ENCODE results near the gene CASZ1. TPM values are rescaled to one million over a fixed set of nuclear protein-coding genes. Genes with fewer than 3 reads are reported as not detected.

CASZ1 gene
- total RNA-seq, 1 donor from 2014 or later = 4.0 TPM

- TF ChIP-seq, protein P1, sequence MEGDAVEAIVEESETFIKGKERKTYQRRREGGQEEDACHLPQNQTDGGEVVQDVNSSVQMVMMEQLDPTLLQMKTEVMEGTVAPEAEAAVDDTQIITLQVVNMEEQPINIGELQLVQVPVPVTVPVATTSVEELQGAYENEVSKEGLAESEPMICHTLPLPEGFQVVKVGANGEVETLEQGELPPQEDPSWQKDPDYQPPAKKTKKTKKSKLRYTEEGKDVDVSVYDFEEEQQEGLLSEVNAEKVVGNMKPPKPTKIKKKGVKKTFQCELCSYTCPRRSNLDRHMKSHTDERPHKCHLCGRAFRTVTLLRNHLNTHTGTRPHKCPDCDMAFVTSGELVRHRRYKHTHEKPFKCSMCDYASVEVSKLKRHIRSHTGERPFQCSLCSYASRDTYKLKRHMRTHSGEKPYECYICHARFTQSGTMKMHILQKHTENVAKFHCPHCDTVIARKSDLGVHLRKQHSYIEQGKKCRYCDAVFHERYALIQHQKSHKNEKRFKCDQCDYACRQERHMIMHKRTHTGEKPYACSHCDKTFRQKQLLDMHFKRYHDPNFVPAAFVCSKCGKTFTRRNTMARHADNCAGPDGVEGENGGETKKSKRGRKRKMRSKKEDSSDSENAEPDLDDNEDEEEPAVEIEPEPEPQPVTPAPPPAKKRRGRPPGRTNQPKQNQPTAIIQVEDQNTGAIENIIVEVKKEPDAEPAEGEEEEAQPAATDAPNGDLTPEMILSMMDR (IDR thresholded peaks at IDR 0.05; ENCODE audit: insufficient read depth, low read depth, low read length) = no peak
- TF ChIP-seq EZH2 (IDR thresholded peaks at IDR 0.05; ENCODE audit: insufficient read depth, low read length) = no peak
- Histone ChIP-seq H3K9me3 (ENCODE audit: insufficient read depth, low read depth, low read length) (no peaks in the 10 kb centered on the region), H3K9ac (ENCODE audit: low read length) (no peak overlapping the region), H3K27ac (ENCODE audit: low read depth, low read length) (no peak overlapping the region), H2AFZ (ENCODE audit: low read depth, low read length) (no peak overlapping the region), H3K79me2 (ENCODE audit: insufficient read depth, low read length) (no peaks in the 10 kb centered on the region), H3K4me2 (ENCODE audit: low read length) (no peak overlapping the region), H3K36me3 (ENCODE audit: insufficient read depth, low read length) (no peaks in the 10 kb centered on the region), H3K27me3 (ENCODE audit: insufficient read depth, low read length) (no peaks in the 10 kb centered on the region), H3K4me1 (ENCODE audit: insufficient read depth, low read length) (no peaks in the 10 kb centered on the region), H3K4me3 (ENCODE audit: insufficient read depth, low read depth, low read length) (no peak overlapping the region), H4K20me1 (ENCODE audit: insufficient read depth, low read length) (no peaks in the 10 kb centered on the region)
- no peak overlapping the region for H3K4me3 Mint-ChIP-seq (ENCODE audit: unreplicated experiment)
- peaks cover 19% of the 10 kb centered on the region for H3K27me3 Mint-ChIP-seq (ENCODE audit: low read depth, unreplicated experiment)
- no peaks in the 10 kb centered on the region for H3K9me3 Mint-ChIP-seq (ENCODE audit: unreplicated experiment)
- DNase-seq (ENCODE audit: low read depth) (no peak), FAIRE-seq (no peak)
- H3K27ac Mint-ChIP-seq (ENCODE audit: unreplicated experiment) = no peak overlapping the region
- H3K4me1 Mint-ChIP-seq (ENCODE audit: low read depth, unreplicated experiment) = peaks cover 4% of the 10 kb centered on the region
- no peaks in the 10 kb centered on the region for H3K36me3 Mint-ChIP-seq (ENCODE audit: low read depth, unreplicated experiment)
These were observed 122.2 kb downstream of the CASZ1 start for GRCh38 chr1:10674222-10674621.

DNA sequence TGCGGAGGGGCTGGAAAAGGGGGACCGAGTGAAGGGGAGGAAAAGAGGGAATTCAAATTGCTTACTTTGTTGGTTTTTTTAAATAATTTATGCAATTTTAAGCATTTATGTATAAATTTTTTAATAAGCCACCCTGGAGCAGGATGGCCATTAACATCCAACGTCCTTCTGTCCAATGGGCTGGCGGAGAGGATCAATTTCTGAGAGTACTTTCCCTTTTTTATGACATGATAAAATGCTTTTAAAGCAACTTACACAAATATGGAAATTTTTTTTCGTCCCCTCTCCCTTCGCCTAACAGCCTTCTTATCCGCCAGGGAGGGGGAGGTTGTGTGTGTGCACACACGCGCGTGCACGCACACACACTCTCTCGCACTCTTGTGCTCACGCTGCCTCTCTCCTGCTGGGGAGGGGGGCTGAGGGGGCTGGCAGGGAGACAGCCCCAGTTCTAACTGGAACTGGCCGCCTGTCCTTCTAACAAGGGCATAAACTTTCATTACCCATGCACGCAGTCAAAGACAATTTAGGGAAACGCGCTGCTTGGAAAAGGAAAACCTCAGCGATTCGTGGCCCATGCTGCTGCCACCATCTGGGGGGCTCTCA lies 123.2 kb downstream of the CASZ1 start:
- DNase-seq (ENCODE audit: low read depth) = no peak
- H3K9me3 ChIP-seq (ENCODE audit: insufficient read depth, low read depth, low read length) = no peaks in the 10 kb centered on the region
- H3K9ac ChIP-seq (ENCODE audit: low read length) = no peak overlapping the region
- no peaks in the 10 kb centered on the region for H3K79me2 ChIP-seq (ENCODE audit: insufficient read depth, low read length)
- no peaks in the 10 kb centered on the region for H3K27me3 ChIP-seq (ENCODE audit: insufficient read depth, low read length)
- H3K27ac ChIP-seq (ENCODE audit: low read depth, low read length) = no peak overlapping the region
- Mint-ChIP-seq H3K27me3 (ENCODE audit: low read depth, unreplicated experiment) (peaks cover 21% of the 10 kb centered on the region), H3K4me3 (ENCODE audit: unreplicated experiment) (no peak overlapping the region), H3K4me1 (ENCODE audit: low read depth, unreplicated experiment) (peaks cover 4% of the 10 kb centered on the region), H3K9me3 (ENCODE audit: unreplicated experiment) (no peaks in the 10 kb centered on the region), H3K36me3 (ENCODE audit: low read depth, unreplicated experiment) (no peaks in the 10 kb centered on the region), H3K27ac (ENCODE audit: unreplicated experiment) (no peak overlapping the region)
- no peak overlapping the region for H3K4me3 ChIP-seq (ENCODE audit: insufficient read depth, low read depth, low read length)
- TF ChIP-seq EZH2 (IDR thresholded peaks at IDR 0.05; ENCODE audit: insufficient read depth, low read length) = no peak
- TF ChIP-seq, protein P1 (IDR thresholded peaks at IDR 0.05; ENCODE audit: insufficient read depth, low read depth, low read length) = no peak
- no peaks in the 10 kb centered on the region for H3K36me3 ChIP-seq (ENCODE audit: insufficient read depth, low read length)
- FAIRE-seq = no peak
- H3K4me2 ChIP-seq (ENCODE audit: low read length) = no peak overlapping the region
- no peak overlapping the region for H2AFZ ChIP-seq (ENCODE audit: low read depth, low read length)
- H3K4me1 ChIP-seq (ENCODE audit: insufficient read depth, low read length) = no peaks in the 10 kb centered on the region
- H4K20me1 ChIP-seq (ENCODE audit: insufficient read depth, low read length) = no peaks in the 10 kb centered on the region

- no peak for FAIRE-seq
- H3K27ac Mint-ChIP-seq (ENCODE audit: unreplicated experiment) = no peak overlapping the region
- Histone ChIP-seq H3K4me2 (ENCODE audit: low read length) (no peak overlapping the region), H3K9me3 (ENCODE audit: insufficient read depth, low read depth, low read length) (no peaks in the 10 kb centered on the region), H3K36me3 (ENCODE audit: insufficient read depth, low read length) (no peaks in the 10 kb centered on the region), H3K4me3 (ENCODE audit: insufficient read depth, low read depth, low read length) (no peak overlapping the region), H3K9ac (ENCODE audit: low read length) (no peak overlapping the region), H3K79me2 (ENCODE audit: insufficient read depth, low read length) (no peaks in the 10 kb centered on the region), H3K27ac (ENCODE audit: low read depth, low read length) (no peak overlapping the region), H3K27me3 (ENCODE audit: insufficient read depth, low read length) (no peaks in the 10 kb centered on the region), H2AFZ (ENCODE audit: low read depth, low read length) (no peak overlapping the region), H4K20me1 (ENCODE audit: insufficient read depth, low read length) (no peaks in the 10 kb centered on the region), H3K4me1 (ENCODE audit: insufficient read depth, low read length) (no peaks in the 10 kb centered on the region)
- peaks cover 19% of the 10 kb centered on the region for H3K27me3 Mint-ChIP-seq (ENCODE audit: low read depth, unreplicated experiment)
- H3K36me3 Mint-ChIP-seq (ENCODE audit: low read depth, unreplicated experiment) = no peaks in the 10 kb centered on the region
- peaks cover 4% of the 10 kb centered on the region for H3K4me1 Mint-ChIP-seq (ENCODE audit: low read depth, unreplicated experiment)
- H3K9me3 Mint-ChIP-seq (ENCODE audit: unreplicated experiment) = no peaks in the 10 kb centered on the region
- TF ChIP-seq EZH2 (IDR thresholded peaks at IDR 0.05; ENCODE audit: insufficient read depth, low read length) = no peak
- TF ChIP-seq, protein P1 (IDR thresholded peaks at IDR 0.05; ENCODE audit: insufficient read depth, low read depth, low read length) = no peak
- no peak overlapping the region for H3K4me3 Mint-ChIP-seq (ENCODE audit: unreplicated experiment)
- DNase-seq (ENCODE audit: low read depth) = no peak
These were observed 123.9 kb downstream of the CASZ1 start for GRCh38 chr1:10672343-10673050.
